Measurements from ENCODE around the gene ZC3HAV1.

DNA sequence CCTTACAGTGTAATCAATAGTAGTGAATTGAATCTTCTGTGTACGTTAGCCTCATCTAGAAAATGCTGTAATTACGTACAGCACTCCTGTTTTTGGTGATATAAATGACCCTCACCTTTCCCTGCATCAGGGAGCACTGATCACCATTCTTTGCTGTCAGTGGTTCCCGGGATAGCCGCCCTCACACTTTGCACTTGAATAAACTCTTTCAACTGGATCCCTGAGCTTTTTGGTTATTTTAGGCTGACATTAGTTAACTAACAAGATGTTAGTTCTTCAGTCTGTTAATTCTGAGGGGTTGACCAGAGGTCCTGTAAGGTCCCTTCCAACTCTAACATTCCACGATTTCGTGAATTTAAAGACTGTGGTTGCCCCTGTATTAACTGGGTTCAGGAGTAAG, 23.4 kb upstream of the ZC3HAV1 start:
- TF ChIP-seq CTCF (IDR thresholded peaks at IDR 0.05) = no peak
- no peak for TF ChIP-seq EP300 (IDR thresholded peaks at IDR 0.05)
